Measurements from ENCODE around the gene KCNH4.

KCNH4 gene

GRCh38 chr17:42116705-42117396 lies 64.1 kb downstream of the KCNH4 start:
- DNase-seq, result peak; percentile 87

GRCh38 chr17:42114118-42114517 lies 66.8 kb downstream of the KCNH4 start:
- DNase-seq, result no peak

GRCh38 chr17:42113293-42114069 lies 67.5 kb downstream of the KCNH4 start:
- no peak for DNase-seq

DNA sequence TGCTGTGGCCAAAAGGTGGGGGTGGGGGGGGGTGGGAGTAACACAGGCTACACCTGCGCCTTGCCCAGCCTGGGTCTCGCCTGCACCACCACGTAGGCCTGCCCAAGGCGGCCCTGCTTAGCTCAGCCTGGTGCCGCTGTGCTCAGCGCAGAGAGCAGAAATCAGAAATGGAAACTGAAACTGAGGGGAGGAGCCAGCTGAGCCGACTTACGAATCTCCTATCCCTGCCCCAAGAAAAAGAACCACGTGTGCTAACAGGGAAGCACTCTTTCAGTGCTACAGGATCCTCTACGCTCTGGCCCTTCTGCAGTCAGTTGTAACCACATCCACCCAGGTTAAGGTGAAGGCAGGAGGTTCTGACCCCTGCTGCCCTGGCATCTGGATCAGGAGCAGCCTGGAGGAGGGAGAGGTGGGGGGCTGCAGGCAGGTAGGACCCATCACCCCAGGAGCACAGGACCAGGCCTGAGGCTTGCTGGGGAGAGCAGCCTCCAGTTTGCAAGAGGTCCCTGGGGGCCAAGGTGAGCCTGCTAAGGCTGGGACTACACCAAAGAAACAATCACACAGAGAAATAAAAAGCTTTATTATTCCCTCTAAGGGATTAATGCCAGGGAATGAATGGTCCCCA lies 68.3 kb downstream of the KCNH4 start, which contains the start of gene DHX58:
DHX58 (minus strand) TSS at position 163 of the 625 bp plus-strand sequence. CDS start 822 bp downstream, outside the sequence.
- DNase-seq, result peak; percentile 95

DNA sequence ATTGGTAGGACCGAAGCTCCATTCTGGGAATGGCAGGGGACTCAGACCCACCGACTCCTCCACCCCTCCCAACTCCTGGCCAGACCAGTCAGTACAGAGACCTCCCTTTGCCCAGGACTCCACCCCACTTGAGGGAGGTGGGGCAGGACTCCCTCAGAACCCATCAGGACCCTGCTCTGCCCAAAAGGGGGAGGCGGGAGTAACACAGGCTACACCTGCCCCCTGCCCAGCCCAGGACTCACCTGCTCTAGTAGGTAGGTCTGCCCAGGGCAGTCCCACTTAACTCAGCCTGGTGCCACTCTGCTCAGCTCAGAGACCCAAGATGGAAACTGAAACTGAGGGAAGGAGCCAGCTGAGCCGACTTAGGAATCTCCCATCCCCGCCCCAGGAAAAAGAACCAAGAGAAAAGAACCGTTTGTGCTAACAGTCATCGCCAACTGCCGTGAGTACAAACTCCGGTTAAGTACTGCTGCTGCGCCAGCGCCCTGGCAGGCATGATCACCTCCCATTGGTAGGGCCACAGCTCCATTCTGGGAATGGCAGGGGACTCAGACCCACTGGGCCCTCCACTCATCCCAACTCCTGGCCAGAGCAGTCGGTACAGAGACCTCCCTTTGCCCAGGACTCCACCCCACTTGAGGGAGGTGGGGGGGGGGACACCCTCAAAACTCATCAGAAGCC lies 68.9 kb downstream of the KCNH4 start:
- peak; percentile 33 for DNase-seq

- DNase-seq, result no peak
Observed at GRCh38 chr17:42111265-42111636, 69.7 kb downstream of the KCNH4 start.

DNA sequence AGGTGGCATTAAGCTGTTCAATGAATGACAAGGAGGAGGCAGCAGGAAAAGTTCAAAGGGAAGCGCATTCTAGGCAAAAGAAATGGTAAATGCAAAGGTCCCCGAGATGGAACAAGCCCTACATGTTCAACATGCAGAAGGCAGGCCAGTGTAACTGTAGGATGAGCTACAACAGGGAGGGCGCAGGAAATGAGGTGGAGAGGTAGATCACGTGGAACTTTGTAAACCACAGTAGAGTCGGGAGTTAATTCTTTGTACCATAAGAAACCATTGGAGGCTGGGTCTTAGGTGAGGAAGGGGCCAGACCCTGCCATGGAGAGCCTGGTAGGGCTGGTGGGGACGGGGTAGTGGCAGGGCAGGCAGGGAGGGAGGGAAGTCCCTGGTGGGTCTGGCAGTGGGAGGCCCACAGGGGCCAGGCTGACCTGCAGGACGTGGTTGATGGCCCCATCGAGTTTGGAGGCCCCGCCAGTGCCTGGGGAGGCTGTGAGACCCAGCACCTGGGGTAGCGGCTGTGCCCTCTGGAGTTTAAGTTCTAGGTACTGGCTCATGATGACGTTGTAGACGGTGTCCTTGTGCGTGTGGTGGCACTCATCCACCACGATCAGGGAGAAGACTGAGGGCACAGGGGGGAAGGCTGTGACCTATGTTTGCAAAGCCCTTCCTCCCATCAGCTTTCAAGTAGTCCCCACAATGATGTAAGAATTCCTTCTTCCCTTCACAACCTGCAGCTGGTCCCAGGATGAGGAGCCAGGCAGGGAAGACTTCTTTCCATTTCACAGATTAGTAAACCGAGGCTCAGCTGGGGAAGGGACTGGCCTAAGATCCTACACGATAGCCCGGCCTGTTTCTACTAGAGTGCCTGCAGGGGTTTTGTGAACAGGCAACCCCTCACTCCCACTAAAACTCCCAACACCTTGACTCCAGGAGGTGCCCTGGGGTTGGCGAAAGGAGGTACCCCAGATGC lies 70.4 kb downstream of the KCNH4 start:
- no peak for DNase-seq

DNA sequence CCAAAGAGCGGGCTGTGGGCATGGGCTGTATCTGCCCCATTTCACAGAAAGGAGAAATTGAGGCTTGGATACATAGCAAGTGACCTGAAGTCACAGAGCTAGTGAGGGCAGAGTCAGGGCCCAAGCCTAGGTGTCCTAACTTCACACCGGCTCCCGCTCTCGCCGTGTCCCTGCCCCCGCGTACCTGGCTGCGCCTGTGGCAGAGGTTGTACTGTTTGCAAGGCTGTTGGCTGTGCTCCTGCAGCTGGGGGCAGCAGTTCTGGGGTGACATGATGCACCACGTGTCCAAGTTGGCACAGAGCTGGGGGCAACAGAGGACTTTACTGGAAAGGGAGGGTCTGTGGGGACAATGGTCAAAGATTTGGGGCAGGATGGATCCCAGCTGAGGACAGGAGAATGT lies 71.9 kb downstream of the KCNH4 start:
- no peak for DNase-seq

- peak; percentile 96 for DNase-seq
Observed at GRCh38 chr17:42107597-42108576, 73.1 kb downstream of the KCNH4 start.

DNA sequence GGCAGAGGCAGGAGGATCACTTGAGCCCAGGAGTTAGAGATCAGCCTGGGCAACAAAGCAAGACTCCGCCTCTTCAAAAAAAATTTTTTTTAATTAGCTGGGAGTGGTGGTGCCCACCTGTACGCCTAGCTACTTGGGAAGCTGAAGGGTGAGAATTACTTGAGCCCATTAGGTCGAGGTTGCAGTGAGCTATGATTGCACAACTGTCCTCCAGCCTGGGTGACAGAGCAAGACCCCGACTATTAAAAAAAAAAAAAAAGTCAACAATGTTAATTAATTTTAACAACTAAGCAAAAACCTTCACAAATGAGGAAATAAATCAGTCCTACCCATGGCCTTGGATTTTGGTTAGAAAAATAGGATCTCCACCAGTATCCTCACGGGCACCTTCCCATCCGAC lies 73.8 kb downstream of the KCNH4 start:
- no peak for DNase-seq

Measured in RPMI8226 (cell line).